GM13977 (cell line): ENCODE measurements around the gene PLSCR4.
"Not testable (repeated sequence)": the region's sequence is repeated elsewhere in the genome, so short reads cannot be mapped to it uniquely, and the experiment has no call there.

Source experiments
- DNase-seq: peaks from one replicate; pipeline ENCODE4 v3.0.0; 2012; ENCODE audit warnings: low spot score
- CTCF ChIP-seq: IDR thresholded peaks from 2 replicates; pipeline ENCODE4 v1.5.1; 2012; ENCODE audit warnings: mild to moderate bottlenecking, control low read depth; ENCODE audit not compliant: insufficient read depth; ENCODE audit errors: extremely low read depth, missing control alignments
- in situ Hi-C: fragments of 300-500 bp; cut with MboI; formaldehyde crosslinking; loops from one replicate; pipeline ENCODE4 v1.12.0; 2022; ENCODE audit warnings: low sequenced_read_pairs, low pct_unique_long_range_greater_than_20kb, mixed read lengths, inconsistent platforms; ENCODE audit not compliant: unreplicated experiment

PLSCR4 gene

GRCh38 chr3:146250449-146251382 is at the start of gene PLSCR4:
Gene PLSCR4 (minus strand): TSS chr3:146251105. CDS start chr3:146222071, 29,034 bp downstream.
- in situ Hi-C loops = no loop called here
- DNase-seq = peak; percentile 45
- no peak for TF ChIP-seq CTCF

- in situ Hi-C loops, DNase-seq: not testable (repeated sequence)
These were observed 42.5 kb upstream of the PLSCR4 start for GRCh38 chr3:146293401-146293800.

GRCh38 chr3:146283781-146284445 is 33.0 kb upstream of the PLSCR4 start:
- in situ Hi-C loops = no loop called here
- TF ChIP-seq CTCF = no peak
- DNase-seq = no peak

GRCh38 chr3:146280864-146281263 is 30.0 kb upstream of the PLSCR4 start:
- TF ChIP-seq CTCF = no peak
- DNase-seq = no peak
- in situ Hi-C loops = no loop called here

GRCh38 chr3:146279951-146280350 is 29.0 kb upstream of the PLSCR4 start:
- in situ Hi-C loops = no loop called here
- DNase-seq = no peak
- no peak for TF ChIP-seq CTCF

- no peak for DNase-seq
- in situ Hi-C loops = no loop called here
- no peak for TF ChIP-seq CTCF
These were observed 28.1 kb upstream of the PLSCR4 start for GRCh38 chr3:146279013-146279412.
